ENCODE data around the gene CYP26C1. TPM values are rescaled to one million over a fixed set of nuclear protein-coding genes. Genes with fewer than 3 reads are reported as not detected.

The CYP26C1 gene
- total and polyA plus RNA-seq, 2 of the 13 experiments (the other 11 are each of a cell fraction or from before 2014, with no cell fraction given): 0.02 TPM; not detected in 1

- no peak for TF ChIP-seq CERS6 (CRISPR knock-in tag; IDR thresholded peaks at IDR 0.05)
- no peak for TF ChIP-seq HMGXB4 (CRISPR knock-in tag; IDR thresholded peaks at IDR 0.05; ENCODE audit: borderline replicate concordance in 1 of 2, low read depth in 1 of 2)
- TF ChIP-seq CSRNP2 (CRISPR knock-in tag; conservative IDR thresholded peaks at IDR 0.05; ENCODE audit: low read depth): no peak
- TF ChIP-seq MEIS2 (CRISPR knock-in tag; IDR thresholded peaks at IDR 0.05): peak; percentile 57; the same call in 1 of the 2 replicates
- peak; percentile 69; the same call in 1 of the 2 replicates for TF ChIP-seq ZMAT3 (CRISPR knock-in tag; conservative IDR thresholded peaks at IDR 0.05)
- 0 out of 2 replicates have a peak, but pooled peaks have one; percentile 34 for TF ChIP-seq MIER2 (CRISPR knock-in tag; IDR thresholded peaks at IDR 0.05)
- peak; percentile 30; the same call in 1 of the 2 replicates for TF ChIP-seq ZNF614 (CRISPR knock-in tag; IDR thresholded peaks at IDR 0.05; ENCODE audit: borderline replicate concordance)
- no peak for TF ChIP-seq ZNF460 (CRISPR knock-in tag; IDR thresholded peaks at IDR 0.05; ENCODE audit: borderline replicate concordance)
- no peak for TF ChIP-seq PCBP2 (optimal IDR thresholded peaks at IDR 0.05; ENCODE audit: low read depth, low read length, poor library complexity, severe bottlenecking)
- no peak for TF ChIP-seq MXI1 (IDR thresholded peaks at IDR 0.05; ENCODE audit: borderline replicate concordance, low read depth, low read length)
- TF ChIP-seq ZBTB21 (CRISPR knock-in tag; IDR thresholded peaks at IDR 0.05): no peak
- peak; percentile 70; the same call in 1 of the 2 replicates for TF ChIP-seq ZNF772 (CRISPR knock-in tag; IDR thresholded peaks at IDR 0.05)
- TF ChIP-seq ZNF724P (CRISPR knock-in tag; IDR thresholded peaks at IDR 0.05; ENCODE audit: borderline replicate concordance): no peak
- peak; percentile 71; the same call in 1 of the 2 replicates for TF ChIP-seq HDAC2 (CRISPR knock-in tag; IDR thresholded peaks at IDR 0.05)
- no peak for TF ChIP-seq JDP2 (CRISPR knock-in tag; IDR thresholded peaks at IDR 0.05; ENCODE audit: borderline replicate concordance)
- no peak; the same call in 1 of the 2 replicates for TF ChIP-seq ZNF556 (CRISPR knock-in tag; IDR thresholded peaks at IDR 0.05; ENCODE audit: borderline replicate concordance)
- TF ChIP-seq PRDM4 (CRISPR knock-in tag; IDR thresholded peaks at IDR 0.05; ENCODE audit: borderline replicate concordance): no peak
- no peak for TF ChIP-seq ZNF709 (CRISPR knock-in tag; IDR thresholded peaks at IDR 0.05)
- no peak for TF ChIP-seq ZNF577 (CRISPR knock-in tag; IDR thresholded peaks at IDR 0.05; ENCODE audit: borderline replicate concordance, low read depth)
- TF ChIP-seq HINFP (CRISPR knock-in tag; IDR thresholded peaks at IDR 0.05; ENCODE audit: low read depth): peak; percentile 61; the same call in 1 of the 2 replicates
- no peak for TF ChIP-seq CHCHD3 (CRISPR knock-in tag; IDR thresholded peaks at IDR 0.05)
Observed at GRCh38 chr10:93071674-93072224, 11.2 kb downstream of the CYP26C1 start (continued).
